Esophagus squamous epithelium (tissue), 4 donors: ENCODE measurements around the gene PHKA1.
"Not testable (repeated sequence)": the region's sequence is repeated elsewhere in the genome, so short reads cannot be mapped to it uniquely, and the experiment has no call there.

Source experiments
- POLR2A ChIP-seq, 4 donors: fragments of 450-650 bp; IDR thresholded peaks; one replicate each; pipeline ENCODE4 v1.6.1; 2017; ENCODE audit warnings: antibody characterized with exemption in 4 of 4, mild to moderate bottlenecking in 4 of 4, moderate library complexity in 3 of 4
- TF ChIP-seq, protein P1 (sequence below), 6 experiments: fragments of 450-650 bp in 4 of 6; fragments of 200-600 bp in 2 of 6; sonication (generic) in 2 of 6; IDR thresholded peaks; one replicate each; pipeline ENCODE4 v1.5.1; 2016 to 2019; ENCODE audit warnings: antibody characterized with exemption in 6 of 6, mild to moderate bottlenecking in 4 of 6, moderate library complexity in 4 of 6

- TF ChIP-seq POLR2A (IDR thresholded peaks at IDR 0.05): not testable (repeated sequence)
- TF ChIP-seq, protein P1, sequence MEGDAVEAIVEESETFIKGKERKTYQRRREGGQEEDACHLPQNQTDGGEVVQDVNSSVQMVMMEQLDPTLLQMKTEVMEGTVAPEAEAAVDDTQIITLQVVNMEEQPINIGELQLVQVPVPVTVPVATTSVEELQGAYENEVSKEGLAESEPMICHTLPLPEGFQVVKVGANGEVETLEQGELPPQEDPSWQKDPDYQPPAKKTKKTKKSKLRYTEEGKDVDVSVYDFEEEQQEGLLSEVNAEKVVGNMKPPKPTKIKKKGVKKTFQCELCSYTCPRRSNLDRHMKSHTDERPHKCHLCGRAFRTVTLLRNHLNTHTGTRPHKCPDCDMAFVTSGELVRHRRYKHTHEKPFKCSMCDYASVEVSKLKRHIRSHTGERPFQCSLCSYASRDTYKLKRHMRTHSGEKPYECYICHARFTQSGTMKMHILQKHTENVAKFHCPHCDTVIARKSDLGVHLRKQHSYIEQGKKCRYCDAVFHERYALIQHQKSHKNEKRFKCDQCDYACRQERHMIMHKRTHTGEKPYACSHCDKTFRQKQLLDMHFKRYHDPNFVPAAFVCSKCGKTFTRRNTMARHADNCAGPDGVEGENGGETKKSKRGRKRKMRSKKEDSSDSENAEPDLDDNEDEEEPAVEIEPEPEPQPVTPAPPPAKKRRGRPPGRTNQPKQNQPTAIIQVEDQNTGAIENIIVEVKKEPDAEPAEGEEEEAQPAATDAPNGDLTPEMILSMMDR (IDR thresholded peaks at IDR 0.05): not testable (repeated sequence)
Observed at GRCh38 chrX:72552443-72552842, 161.7 kb downstream of the PHKA1 start.
